Heart left ventricle (tissue), 16 donors: Measurements from ENCODE around the gene PTPN13. TPM values are rescaled to one million over a fixed set of nuclear protein-coding genes. Genes with fewer than 3 reads are reported as not detected.

Source experiments
- ATAC-seq, 4 donors: fragments of 200-7000 bp; cut with Tn5 transposase; one replicate each; pipeline ENCODE4 v1.9.1; 2020 to 2022; ENCODE audit warnings: moderate library complexity in 4 of 4, mild to moderate bottlenecking in 3 of 4, moderate number of reproducible peaks in 1 of 4
- DNase-seq, 5 donors: peaks; one replicate each; pipeline ENCODE4 v3.0.0-alpha.2; 2020
- H3K27ac ChIP-seq, 12 donors: fragments of 200-600 bp; sonication (generic) in 4 of 12; one replicate each; pipeline versions ENCODE4 v1.5.0 to v1.8.0; 2016 to 2022; ENCODE audit warnings: mild to moderate bottlenecking in 2 of 12
- H3K27me3 ChIP-seq, 9 donors: fragments of 200-600 bp; sonication (generic) in 2 of 9; one replicate each; pipeline versions ENCODE4 v1.5.1 to v1.8.0; 2016 to 2022; ENCODE audit warnings: mild to moderate bottlenecking in 3 of 9
- H3K36me3 ChIP-seq, 9 donors: fragments of 200-600 bp; sonication (generic) in 2 of 9; one replicate each; pipeline versions ENCODE4 v1.5.0 to v1.8.0; 2018 to 2022; ENCODE audit warnings: mild to moderate bottlenecking in 2 of 9
- H3K4me1 ChIP-seq, 12 donors: fragments of 200-600 bp; sonication (generic) in 4 of 12; one replicate each; pipeline versions ENCODE4 v1.5.0 to v1.8.0; 2016 to 2022; ENCODE audit warnings: mild to moderate bottlenecking in 3 of 12
- H3K4me3 ChIP-seq, 12 donors: fragments of 200-600 bp; sonication (generic) in 4 of 12; one replicate each; pipeline versions ENCODE4 v1.5.0 to v1.8.0; 2017 to 2022; ENCODE audit warnings: mild to moderate bottlenecking in 9 of 12, moderate library complexity in 4 of 12
- H3K9me3 ChIP-seq, 12 donors: fragments of 200-600 bp; sonication (generic) in 4 of 12; one replicate each; pipeline versions ENCODE4 v1.5.0 to v1.8.0; 2016 to 2022; ENCODE audit warnings: mild to moderate bottlenecking in 1 of 12
- POLR2A ChIP-seq, 2 donors: fragments of 450-650 bp; IDR thresholded peaks; one replicate each; pipeline ENCODE4 v1.6.1; 2017; ENCODE audit warnings: antibody characterized with exemption in 2 of 2, mild to moderate bottlenecking in 2 of 2, moderate library complexity in 2 of 2
- WGBS, 4 donors: extraction: QIAGEN DNeasy Blood & Tissue Kit in 2 of 4; methylation state at CpG; one replicate each; pipeline versions ENCODE4 v1.1.5 to v1.1.7; 2013 to 2018; 5-methylcytosine and 5-hydroxymethylcytosine counted together
- intact Hi-C, 10 donors: fragments of 100-400 bp; cut with DNase I; formaldehyde crosslinking; loops; one replicate each; pipeline versions ENCODE4 v1.11.1 to v1.14.2; 2022
- polyA plus RNA-seq, 2 donors: library from polyadenylated mRNA; stranded (reverse); fragments of 200-250 nt; gene quantifications; one replicate each; pipeline ENCODE4 v1.2.3, GENCODE V29; 2013
- total RNA-seq, 9 donors: library from RNA; depleted of rRNA in 2 of 9; stranded (reverse); fragments of >200 nt in 2 of 9; fragmentation: NEBNext Ultra II Directional in 3 of 9; extraction: Animal tissue kit (Norgen Biotek cat#: 25700) in 3 of 9; gene quantifications; one replicate each; pipeline versions ENCODE4 v1.1.0 to v1.2.4, GENCODE V29; 2016 to 2023
- TF ChIP-seq, protein P1 (sequence below), 12 donors: fragments of 200-600 bp; sonication (generic) in 4 of 12; IDR thresholded peaks; one replicate each; pipeline versions ENCODE4 v1.5.0 to v1.8.0; 2018 to 2022; ENCODE audit warnings: antibody characterized with exemption in 12 of 12, mild to moderate bottlenecking in 5 of 12
- donor health status: ischemic (EF 13 %, LVEDD 7.1; RV severe dilation, severe dysfunction).
- donor health status: healthy with polysubstance abuse.
- donor health status: DM: no; HTN: yes; CAD: no.
- donor health status: DM: no; HTN: no; CAD: no.
- donor health status: ischemic (EF 25% LVEDD 6.9; RV normal size, moderate dysfunction).
- donor health status: ischemic (EF 25% LVEDD 5.7; RV mildly dilated, moderate dysfunction).
- donor health status: healthy.
- donor health status: DM: yes; HTN: yes; CAD: no.
- donor health status: ischemic (EF 35%, LVEDD 5.7; RV mildly dilated, moderate dysfunction).
- donor health status: nonischemic (EF 11% LVEDD 7.7; RV severe dilation, severe dysfunction).
- donor health status: DM: yes; HTN: yes; CAD: no.
- donor health status: PGD.
- donor health status: ischemic (EF 29% LVEDD 5.4; RV normal size, mild dysfunction).
- donor health status: nonischemic (EF 23%, LVEDD 6.1; RV moderate dilation, normal function).

The PTPN13 gene
- total and polyA plus RNA-seq, 11 donors: 0.60 to 14.3 (median 3.6) TPM

DNA sequence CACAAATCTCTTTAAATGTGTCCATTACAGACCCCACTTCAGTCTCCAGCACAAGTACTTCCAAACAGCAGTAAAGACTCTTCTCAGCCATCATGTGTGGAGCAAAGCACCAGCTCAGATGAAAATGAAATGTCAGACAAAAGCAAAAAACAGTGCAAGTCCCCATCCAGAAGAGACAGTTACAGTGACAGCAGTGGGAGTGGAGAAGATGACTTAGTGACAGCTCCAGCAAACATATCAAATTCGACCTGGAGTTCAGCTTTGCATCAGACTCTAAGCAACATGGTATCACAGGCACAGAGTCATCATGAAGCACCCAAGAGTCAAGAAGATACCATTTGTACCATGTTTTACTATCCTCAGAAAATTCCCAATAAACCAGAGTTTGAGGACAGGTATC, 177.0 kb downstream of the PTPN13 start:
- H3K9me3 ChIP-seq: no peaks in the 10 kb centered on the region
- intact Hi-C loops: no loop called here
- no peak overlapping the region for H3K27ac ChIP-seq
- H3K4me3 ChIP-seq: no peak overlapping the region
- H3K36me3 ChIP-seq: peaks cover 0 to 60% (median 4%) of the 10 kb centered on the region in 9 donors
- DNase-seq (no peak), ATAC-seq (no peak)
- 57 to 82% (median 69%) methylated on average over 1 of the region's 1 CpG for WGBS, 4 donors
- TF ChIP-seq POLR2A (IDR thresholded peaks at IDR 0.05): no peak
- TF ChIP-seq, protein P1, sequence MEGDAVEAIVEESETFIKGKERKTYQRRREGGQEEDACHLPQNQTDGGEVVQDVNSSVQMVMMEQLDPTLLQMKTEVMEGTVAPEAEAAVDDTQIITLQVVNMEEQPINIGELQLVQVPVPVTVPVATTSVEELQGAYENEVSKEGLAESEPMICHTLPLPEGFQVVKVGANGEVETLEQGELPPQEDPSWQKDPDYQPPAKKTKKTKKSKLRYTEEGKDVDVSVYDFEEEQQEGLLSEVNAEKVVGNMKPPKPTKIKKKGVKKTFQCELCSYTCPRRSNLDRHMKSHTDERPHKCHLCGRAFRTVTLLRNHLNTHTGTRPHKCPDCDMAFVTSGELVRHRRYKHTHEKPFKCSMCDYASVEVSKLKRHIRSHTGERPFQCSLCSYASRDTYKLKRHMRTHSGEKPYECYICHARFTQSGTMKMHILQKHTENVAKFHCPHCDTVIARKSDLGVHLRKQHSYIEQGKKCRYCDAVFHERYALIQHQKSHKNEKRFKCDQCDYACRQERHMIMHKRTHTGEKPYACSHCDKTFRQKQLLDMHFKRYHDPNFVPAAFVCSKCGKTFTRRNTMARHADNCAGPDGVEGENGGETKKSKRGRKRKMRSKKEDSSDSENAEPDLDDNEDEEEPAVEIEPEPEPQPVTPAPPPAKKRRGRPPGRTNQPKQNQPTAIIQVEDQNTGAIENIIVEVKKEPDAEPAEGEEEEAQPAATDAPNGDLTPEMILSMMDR (IDR thresholded peaks at IDR 0.05): no peak
- H3K27me3 ChIP-seq: no peaks in the 10 kb centered on the region
- H3K4me1 ChIP-seq: no peaks in the 10 kb centered on the region

DNA sequence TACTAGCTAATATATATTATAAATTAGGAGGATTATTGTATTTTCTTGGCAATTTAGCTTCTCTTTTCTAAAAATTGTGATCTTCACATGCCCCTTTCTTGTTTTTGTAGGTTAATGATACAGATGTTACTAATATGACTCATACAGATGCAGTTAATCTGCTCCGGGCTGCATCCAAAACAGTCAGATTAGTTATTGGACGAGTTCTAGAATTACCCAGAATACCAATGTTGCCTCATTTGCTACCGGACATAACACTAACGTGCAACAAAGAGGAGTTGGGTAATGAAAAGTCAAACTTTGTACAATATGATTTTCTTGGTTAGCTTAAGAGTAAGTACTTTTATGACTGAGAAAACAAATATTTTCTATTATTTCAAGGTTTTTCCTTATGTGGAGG, 180.9 kb downstream of the PTPN13 start:
- no peak for ATAC-seq
- no peak for DNase-seq
- Histone ChIP-seq H3K4me3 (no peak overlapping the region), H3K9me3 (no peaks in the 10 kb centered on the region), H3K27ac (no peak overlapping the region), H3K36me3 (peaks cover 0 to 43% (median 4%) of the 10 kb centered on the region in 9 donors), H3K4me1 (no peaks in the 10 kb centered on the region), H3K27me3 (no peaks in the 10 kb centered on the region)
- WGBS, 4 donors: 80 to 85% (median 83%) methylated on average over 4 of the region's 4 CpGs
- no peak for TF ChIP-seq POLR2A (IDR thresholded peaks at IDR 0.05)
- TF ChIP-seq, protein P1 (IDR thresholded peaks at IDR 0.05): no peak
- intact Hi-C loops: no loop called here

- Histone ChIP-seq H3K4me1 (no peaks in the 10 kb centered on the region), H3K4me3 (no peak overlapping the region), H3K27ac (no peak overlapping the region), H3K27me3 (no peaks in the 10 kb centered on the region), H3K36me3 (peaks cover 0 to 30% (median 0%) of the 10 kb centered on the region in 9 donors), H3K9me3 (no peaks in the 10 kb centered on the region)
- intact Hi-C loops: no loop called here
- WGBS, 4 donors: 92 to 97% (median 93%) methylated on average over 4 of the region's 4 CpGs
- DNase-seq (no peak), ATAC-seq (no peak)
- no peak for TF ChIP-seq POLR2A (IDR thresholded peaks at IDR 0.05)
These were observed 184.1 kb downstream of the PTPN13 start for GRCh38 chr4:86778175-86778574.

DNA sequence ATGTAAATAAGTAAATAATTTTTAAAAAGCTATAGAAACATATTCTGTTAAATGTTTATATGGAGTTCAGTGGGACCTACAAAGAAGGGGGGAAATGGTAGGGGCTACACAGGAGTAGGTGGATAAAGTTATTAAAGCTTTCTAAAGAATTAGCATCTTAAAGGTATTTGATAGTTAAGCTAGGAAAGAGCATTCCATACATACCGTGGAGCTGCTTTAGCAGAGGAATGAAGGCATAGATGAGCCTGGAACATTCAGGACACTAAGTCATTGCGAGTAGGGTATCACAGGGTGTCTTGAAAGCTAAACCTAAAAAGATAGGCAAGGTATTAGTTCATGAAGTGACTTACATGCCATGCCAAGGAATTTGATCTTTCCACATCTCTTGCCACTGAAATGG, 194.7 kb downstream of the PTPN13 start:
- intact Hi-C loops: no loop called here

More for the DNA sequence above, 194.7 kb downstream of the PTPN13 start:
- no peaks in the 10 kb centered on the region for H3K9me3 ChIP-seq
- peaks cover 0 to 52% (median 0%) of the 10 kb centered on the region in 9 donors for H3K36me3 ChIP-seq
- no peaks in the 10 kb centered on the region for H3K27me3 ChIP-seq
- ATAC-seq (no peak), DNase-seq (no peak)
- no peak overlapping the region for H3K4me3 ChIP-seq
- no peaks in the 10 kb centered on the region for H3K4me1 ChIP-seq
- TF ChIP-seq, protein P1 (IDR thresholded peaks at IDR 0.05): no peak
- no peak for TF ChIP-seq POLR2A (IDR thresholded peaks at IDR 0.05)
- 54 to 74% (median 72%) methylated on average over 2 of the region's 2 CpGs for WGBS, 4 donors
- no peak overlapping the region for H3K27ac ChIP-seq
